B cell (primary cell): Measurements from ENCODE around the gene PTPN14. TPM values are rescaled to one million over a fixed set of nuclear protein-coding genes. Genes with fewer than 3 reads are reported as not detected.

Experiments used
- ATAC-seq: fragments of 200-7000 bp; cut with Tn5 transposase; one replicate; pipeline ENCODE4 v1.10.0; 2021; ENCODE audit warnings: low read depth, mild to moderate bottlenecking, moderate number of reproducible peaks, moderate library complexity
- CTCF ChIA-PET: fragments of 350-600 bp; sonication (Branson Sonifier 250); formaldehyde crosslinking; loops from one replicate; lab custom pipeline; 2021; ENCODE audit warnings: antibody characterized with exemption, inconsistent platforms; lab: Charles Lee
- POLR2A ChIA-PET: fragments of 350-600 bp; sonication (Branson Sonifier 250); formaldehyde crosslinking; loops from one replicate; lab custom pipeline; 2021; ENCODE audit warnings: antibody characterized with exemption; lab: Charles Lee
- DNase-seq: peaks from one replicate; pipeline ENCODE4 v3.0.0; 2013
- H2AFZ ChIP-seq: 2 replicates; pipeline ENCODE4 v1.6.1; 2012; ENCODE audit warnings: mild to moderate bottlenecking, low read depth, low read length; ENCODE audit not compliant: insufficient read depth, poor library complexity, severe bottlenecking
- H3K27ac ChIP-seq, 2 donors: 1 replicate in 1 of 2; 2 replicates in 1 of 2; pipeline ENCODE4 v1.5.1; 2012 to 2013; ENCODE audit warnings: low read length in 2 of 2, mild to moderate bottlenecking in 2 of 2, moderate library complexity in 1 of 2
- H3K27me3 ChIP-seq, 4 experiments: fragments of 200-600 bp in 1 of 4; sonication (generic) in 1 of 4; replicated peaks in 1 of 4; 1 replicate in 2 of 4; 2 replicates in 2 of 4; pipeline versions ENCODE4 v1.6.1 to v1.7.0; 2013 to 2016; ENCODE audit warnings: low read length in 3 of 4, mild to moderate bottlenecking in 2 of 4, mixed read lengths in 1 of 4, moderate library complexity in 1 of 4; ENCODE audit not compliant: insufficient read depth in 4 of 4, control insufficient read depth in 3 of 4; ENCODE audit errors: control extremely low read depth in 1 of 4
- H3K36me3 ChIP-seq, 2 experiments: replicated peaks in 1 of 2; 1 replicate in 1 of 2; 2 replicates in 1 of 2; pipeline versions ENCODE4 v1.6.1 to v1.7.1; 2013; ENCODE audit warnings: low read length in 1 of 2; ENCODE audit not compliant: insufficient read depth in 2 of 2, control insufficient read depth in 1 of 2; ENCODE audit errors: control extremely low read depth in 1 of 2, extremely low read depth in 1 of 2
- H3K4me1 ChIP-seq, 2 donors: fragments of 200-600 bp in 1 of 2; sonication (generic) in 1 of 2; 1 replicate in 1 of 2; 2 replicates in 1 of 2; pipeline versions ENCODE4 v1.5.1 to v1.6.1; 2013 to 2017; ENCODE audit warnings: low read length in 2 of 2; ENCODE audit not compliant: control insufficient read depth in 2 of 2, insufficient read depth in 2 of 2
- H3K4me2 ChIP-seq: replicated peaks from 2 replicates; pipeline ENCODE3; 2012; ENCODE audit warnings: mild to moderate bottlenecking, low read depth, low read length; ENCODE audit not compliant: poor library complexity, severe bottlenecking
- H3K4me3 ChIP-seq, 5 experiments: fragments of 200-600 bp in 1 of 5; sonication (generic) in 1 of 5; 1 replicate in 3 of 5; 2 replicates in 2 of 5; pipeline versions ENCODE4 v1.5.1 to v1.7.0; 2011 to 2016; ENCODE audit warnings: low read length in 4 of 5, mild to moderate bottlenecking in 4 of 5, low read depth in 2 of 5, control low read depth in 1 of 5, moderate library complexity in 1 of 5; ENCODE audit not compliant: insufficient read depth in 1 of 5; ENCODE audit errors: control extremely low read depth in 1 of 5, extremely low read depth in 1 of 5
- H3K79me2 ChIP-seq: fragments of 200-600 bp; sonication (generic); one replicate; pipeline ENCODE4 v1.6.0; 2016; ENCODE audit warnings: low read length; ENCODE audit not compliant: control insufficient read depth, insufficient read depth
- H3K9ac ChIP-seq: fragments of 200-600 bp; sonication (generic); 2 replicates; pipeline ENCODE4 v1.6.1; 2017; ENCODE audit warnings: mild to moderate bottlenecking, low read length, moderate library complexity
- H3K9me3 ChIP-seq, 3 donors: one replicate each; pipeline versions ENCODE4 v1.6.1 to v1.7.1; 2013; ENCODE audit warnings: low read length in 2 of 3; ENCODE audit not compliant: control insufficient read depth in 2 of 3, insufficient read depth in 1 of 3; ENCODE audit errors: control extremely low read depth in 1 of 3
- H4K20me1 ChIP-seq: 2 replicates; pipeline ENCODE4 v1.6.0; 2012; ENCODE audit warnings: mild to moderate bottlenecking, low read length; ENCODE audit not compliant: insufficient read depth, control insufficient read depth, poor library complexity, severe bottlenecking
- H3K27ac Mint-ChIP-seq: one replicate; pipeline ENCODE4 v1.8.0; 2021; ENCODE audit warnings: mixed read lengths
- H3K27me3 Mint-ChIP-seq: one replicate; pipeline ENCODE4 v1.8.0; 2021; ENCODE audit warnings: mixed read lengths
- H3K4me1 Mint-ChIP-seq: one replicate; pipeline ENCODE4 v1.8.0; 2021; ENCODE audit warnings: mixed read lengths
- H3K4me3 Mint-ChIP-seq: one replicate; pipeline ENCODE4 v1.8.0; 2021; ENCODE audit warnings: mixed read lengths
- H3K9me3 Mint-ChIP-seq: one replicate; pipeline ENCODE4 v1.8.0; 2022; ENCODE audit warnings: mixed read lengths; ENCODE audit not compliant: insufficient read depth
- CTCF ChIP-seq: fragments of 200-600 bp; IDR thresholded peaks from one replicate; pipeline ENCODE4 v1.8.0; 2022; ENCODE audit warnings: antibody characterized with exemption, mild to moderate bottlenecking
- EZH2 ChIP-seq: IDR thresholded peaks from 2 replicates; pipeline ENCODE4 v1.6.1; 2012; ENCODE audit warnings: borderline replicate concordance, low read depth, mild to moderate bottlenecking, moderate library complexity, low read length; ENCODE audit not compliant: insufficient read depth, poor library complexity, severe bottlenecking
- WGBS: methylation state at CpG from one replicate; pipeline ENCODE4 v1.1.5; 2013; ENCODE audit warnings: missing lambda C conversion rate; ENCODE audit not compliant: insufficient coverage; 5-methylcytosine and 5-hydroxymethylcytosine counted together
- intact Hi-C: fragments of 100-400 bp; cut with micrococcal nuclease; formaldehyde crosslinking; loops from one replicate; pipeline ENCODE4 v1.10.0; 2022
- polyA plus RNA-seq: library from polyadenylated mRNA; depleted of rRNA; stranded (reverse); fragments of >200 nt; gene quantifications from 2 replicates; pipeline ENCODE4 v1.2.3, GENCODE V29; 2012
- total RNA-seq, 2 donors: library from RNA; stranded (reverse); fragments of 120-200 nt in 1 of 2; gene quantifications; 1 replicate in 1 of 2; 2 replicates in 1 of 2; pipeline versions ENCODE4 v1.2.3 to v1.2.4, GENCODE V29; 2013 to 2022

The PTPN14 gene
- total and polyA plus RNA-seq, 2 donors (not counting 1 experiment from before 2014, with no cell fraction given), result under 0.01 TPM; not detected in 1

DNA sequence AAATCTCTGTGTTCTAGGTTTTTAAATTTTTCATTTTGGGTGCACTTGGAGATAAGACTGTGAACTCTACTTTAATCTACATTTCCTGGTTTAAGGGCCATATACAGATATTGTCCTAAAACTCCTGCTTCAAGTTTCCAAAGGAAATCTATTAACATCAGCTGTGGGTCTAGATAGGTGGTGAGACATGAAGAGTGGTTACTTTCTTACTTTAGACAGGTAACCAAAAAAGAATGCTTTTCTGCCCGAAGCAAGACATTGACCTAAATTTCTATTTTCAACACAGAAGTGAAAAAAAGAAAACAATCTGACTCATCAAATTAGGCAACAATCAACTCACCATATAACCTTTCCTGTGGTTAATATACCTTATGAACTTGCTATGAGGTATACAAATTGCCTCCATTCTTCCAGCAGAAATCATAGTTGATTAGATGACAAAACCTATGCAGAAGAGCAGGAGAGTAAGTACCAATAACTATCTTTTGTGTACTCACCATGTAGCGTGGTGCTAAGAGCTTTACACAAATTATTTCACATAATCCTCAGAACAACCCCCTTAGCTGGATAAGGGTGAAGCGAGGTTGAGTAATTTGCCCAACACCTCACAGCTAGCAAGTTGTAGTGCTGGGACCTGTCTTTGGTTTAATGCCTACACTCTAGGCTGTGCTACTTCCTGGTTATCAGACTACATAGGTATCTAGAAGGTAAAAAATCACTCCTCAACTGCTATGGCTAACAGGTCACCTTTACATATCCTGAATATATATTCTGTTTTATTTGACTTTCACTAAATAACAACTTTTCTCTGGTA, 23.4 kb upstream of the PTPN14 start:
- no peak for ATAC-seq
- Mint-ChIP-seq H3K27ac (no peak overlapping the region), H3K27me3 (peaks cover 5% of the 10 kb centered on the region), H3K4me3 (no peak overlapping the region), H3K9me3 (peaks cover 10% of the 10 kb centered on the region), H3K4me1 (peaks cover 3% of the 10 kb centered on the region)
- H3K36me3 ChIP-seq, result no peaks in the 10 kb centered on the region
- no peak overlapping the region for H2AFZ ChIP-seq
- H3K4me2 ChIP-seq, result no peak overlapping the region
- TF ChIP-seq EZH2, result no peak
- TF ChIP-seq CTCF, result no peak
- intact Hi-C loops, result no loop called here
- H3K9me3 ChIP-seq, result peaks cover 0 to 15% (median 15%) of the 10 kb centered on the region in 3 donors
- no peaks in the 10 kb centered on the region for H4K20me1 ChIP-seq
- CTCF ChIA-PET, result no interaction called here
- no peak overlapping the region for H3K4me3 ChIP-seq
- no peaks in the 10 kb centered on the region for H3K79me2 ChIP-seq
- POLR2A ChIA-PET, result no interaction called here
- no peak for DNase-seq
- H3K9ac ChIP-seq, result no peak overlapping the region
- H3K27me3 ChIP-seq, result no peaks in the 10 kb centered on the region
- H3K27ac ChIP-seq, result no peak overlapping the region
- no CpG with 5 or more reads among the region's 3 CpGs for WGBS
- H3K4me1 ChIP-seq, result peaks cover 0 to 4% of the 10 kb centered on the region in 2 donors
